Glutamatergic neuron (in vitro differentiated cells): Measurements from ENCODE around the gene LDOC1. TPM values are rescaled to one million over a fixed set of nuclear protein-coding genes. Genes with fewer than 3 reads are reported as not detected.

Source experiments
- total RNA-seq: library from RNA; stranded (reverse); fragmentation: NEBNext Ultra II Directional; extraction: Animal tissue kit (Norgen Biotek cat#: 25700); gene quantifications from one replicate; pipeline ENCODE4 v1.2.1, GENCODE V29; 2021; ENCODE audit not compliant: unreplicated experiment

Gene LDOC1
- total RNA-seq, 1 donor from 2014 or later = 39.1 TPM

Other genes with a start within 250 kb of the LDOC1 start
- not detected for gene SPANXB1, start 174.5 kb downstream of the LDOC1 start, total RNA-seq
- not detected for gene SPANXC, start 65.4 kb upstream of the LDOC1 start, total RNA-seq